ENCODE measurements around the gene PSG6.
"Not testable (repeated sequence)": the region's sequence is repeated elsewhere in the genome, so short reads cannot be mapped to it uniquely, and the experiment has no call there.

PSG6 gene

DNA sequence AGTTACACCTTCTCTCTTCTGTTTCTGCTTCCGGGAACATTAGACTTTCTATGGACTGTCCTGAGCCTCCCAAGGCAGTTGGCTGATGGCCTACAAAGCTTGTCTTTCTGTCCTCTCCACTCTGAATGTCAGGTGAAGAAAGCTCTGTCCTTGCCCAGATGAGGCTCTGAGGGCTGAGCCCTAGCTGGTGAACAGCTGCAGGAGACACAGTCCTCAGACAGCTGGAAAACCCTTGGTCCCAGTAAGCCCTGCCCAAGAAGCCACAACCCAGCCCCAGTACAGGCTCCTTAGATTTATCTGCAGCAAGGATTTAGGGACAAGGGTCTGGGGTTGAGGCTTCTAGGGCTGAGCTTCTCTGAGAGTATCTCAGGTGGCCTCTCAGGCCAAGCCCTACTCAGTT, 64.5 kb downstream of the PSG6 start:
- not testable (repeated sequence) for H2AFZ ChIP-seq (ENCODE audit: low read length); H4K20me1 ChIP-seq (ENCODE audit: insufficient read depth, low read length, poor library complexity, severe bottlenecking); H3K79me2 ChIP-seq (ENCODE audit: insufficient read depth, low read length); H3K36me3 ChIP-seq (ENCODE audit: insufficient read depth, low read length); H3K4me3 ChIP-seq (ENCODE audit: low read length, poor library complexity, severe bottlenecking); H3K4me1 ChIP-seq (ENCODE audit: insufficient read depth, low read length, poor library complexity, severe bottlenecking); H3F3A ChIP-seq (ENCODE audit: low read depth); H3K9me3 ChIP-seq (ENCODE audit: insufficient read depth, low read depth, low read length); H3K27me3 ChIP-seq (ENCODE audit: insufficient read depth, low read length, poor library complexity, severe bottlenecking); H3K9me2 ChIP-seq (replicated peaks; ENCODE audit: low read depth, low read length); H3K9ac ChIP-seq (ENCODE audit: low read depth, low read length, poor library complexity, severe bottlenecking); H3K4me2 ChIP-seq (ENCODE audit: low read depth, low read length, poor library complexity, severe bottlenecking)

DNA sequence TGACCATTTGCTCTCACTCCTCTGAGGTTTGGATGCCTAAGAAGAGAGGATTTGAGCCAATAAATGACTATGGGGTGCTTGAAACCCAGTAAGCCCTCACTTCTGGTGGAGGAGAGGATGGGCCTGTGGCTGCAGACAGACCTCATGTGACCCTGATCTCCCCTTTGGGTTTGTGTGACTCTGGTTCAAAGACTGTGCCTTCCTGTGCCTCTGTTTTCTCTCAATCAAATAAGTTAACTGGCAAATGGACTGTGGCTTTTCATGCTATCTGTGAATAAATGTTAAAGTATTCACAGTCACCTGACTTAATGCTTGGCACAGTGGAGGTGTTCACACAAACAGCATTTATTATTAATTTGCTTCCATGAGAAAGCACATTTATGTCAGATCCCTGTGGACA, 64.9 kb downstream of the PSG6 start:
- not testable (repeated sequence) for H3K4me1 ChIP-seq (ENCODE audit: insufficient read depth, low read length, poor library complexity, severe bottlenecking); H3K9ac ChIP-seq (ENCODE audit: low read depth, low read length, poor library complexity, severe bottlenecking); H4K20me1 ChIP-seq (ENCODE audit: insufficient read depth, low read length, poor library complexity, severe bottlenecking); H3K9me2 ChIP-seq (replicated peaks; ENCODE audit: low read depth, low read length); H3K36me3 ChIP-seq (ENCODE audit: insufficient read depth, low read length); H3F3A ChIP-seq (ENCODE audit: low read depth); H3K79me2 ChIP-seq (ENCODE audit: insufficient read depth, low read length); H3K4me3 ChIP-seq (ENCODE audit: low read length, poor library complexity, severe bottlenecking); H3K4me2 ChIP-seq (ENCODE audit: low read depth, low read length, poor library complexity, severe bottlenecking); H3K9me3 ChIP-seq (ENCODE audit: insufficient read depth, low read depth, low read length); H3K27me3 ChIP-seq (ENCODE audit: insufficient read depth, low read length, poor library complexity, severe bottlenecking); H2AFZ ChIP-seq (ENCODE audit: low read length)

All from Loucy (cell line).